Measurements from ENCODE around the gene LYPD6B. TPM values are rescaled to one million over a fixed set of nuclear protein-coding genes. Genes with fewer than 3 reads are reported as not detected.

LYPD6B gene
- total RNA-seq, 1 donor from 2014 or later = not detected

DNA sequence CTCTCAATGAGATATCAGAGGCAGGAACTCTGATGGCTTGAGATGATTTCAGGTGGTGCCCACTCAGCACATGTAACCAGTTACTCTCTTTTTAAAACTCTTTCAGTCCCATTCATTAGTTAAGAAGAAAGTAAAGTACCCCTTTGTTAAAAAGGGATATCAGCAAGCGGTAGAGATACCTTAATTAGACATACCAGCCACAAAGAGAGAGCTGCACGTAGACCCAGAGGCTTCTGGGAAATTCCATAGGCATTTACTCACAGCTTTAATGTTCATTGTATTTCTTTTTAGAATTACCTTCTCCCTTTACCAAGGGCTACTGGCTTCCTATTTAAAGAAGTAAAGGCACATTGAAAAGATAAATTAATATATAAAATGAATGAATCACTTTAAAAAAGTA, 63.3 kb downstream of the LYPD6B start:
- no peak overlapping the region for H3K27ac ChIP-seq (replicated peaks)
- no peak for DNase-seq
- TF ChIP-seq, protein P1, sequence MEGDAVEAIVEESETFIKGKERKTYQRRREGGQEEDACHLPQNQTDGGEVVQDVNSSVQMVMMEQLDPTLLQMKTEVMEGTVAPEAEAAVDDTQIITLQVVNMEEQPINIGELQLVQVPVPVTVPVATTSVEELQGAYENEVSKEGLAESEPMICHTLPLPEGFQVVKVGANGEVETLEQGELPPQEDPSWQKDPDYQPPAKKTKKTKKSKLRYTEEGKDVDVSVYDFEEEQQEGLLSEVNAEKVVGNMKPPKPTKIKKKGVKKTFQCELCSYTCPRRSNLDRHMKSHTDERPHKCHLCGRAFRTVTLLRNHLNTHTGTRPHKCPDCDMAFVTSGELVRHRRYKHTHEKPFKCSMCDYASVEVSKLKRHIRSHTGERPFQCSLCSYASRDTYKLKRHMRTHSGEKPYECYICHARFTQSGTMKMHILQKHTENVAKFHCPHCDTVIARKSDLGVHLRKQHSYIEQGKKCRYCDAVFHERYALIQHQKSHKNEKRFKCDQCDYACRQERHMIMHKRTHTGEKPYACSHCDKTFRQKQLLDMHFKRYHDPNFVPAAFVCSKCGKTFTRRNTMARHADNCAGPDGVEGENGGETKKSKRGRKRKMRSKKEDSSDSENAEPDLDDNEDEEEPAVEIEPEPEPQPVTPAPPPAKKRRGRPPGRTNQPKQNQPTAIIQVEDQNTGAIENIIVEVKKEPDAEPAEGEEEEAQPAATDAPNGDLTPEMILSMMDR (IDR thresholded peaks at IDR 0.05; ENCODE audit: borderline replicate concordance) = no peak
- H3K27me3 ChIP-seq (ENCODE audit: low read depth) = no peaks in the 10 kb centered on the region
- H3K4me3 ChIP-seq = no peak overlapping the region
- H3K4me1 ChIP-seq = no peaks in the 10 kb centered on the region
- H3K36me3 ChIP-seq = no peaks in the 10 kb centered on the region
- peaks cover 13% of the 10 kb centered on the region for H3K9me3 ChIP-seq (replicated peaks)
- intact Hi-C loops (cut with micrococcal nuclease) = no loop called here

DNA sequence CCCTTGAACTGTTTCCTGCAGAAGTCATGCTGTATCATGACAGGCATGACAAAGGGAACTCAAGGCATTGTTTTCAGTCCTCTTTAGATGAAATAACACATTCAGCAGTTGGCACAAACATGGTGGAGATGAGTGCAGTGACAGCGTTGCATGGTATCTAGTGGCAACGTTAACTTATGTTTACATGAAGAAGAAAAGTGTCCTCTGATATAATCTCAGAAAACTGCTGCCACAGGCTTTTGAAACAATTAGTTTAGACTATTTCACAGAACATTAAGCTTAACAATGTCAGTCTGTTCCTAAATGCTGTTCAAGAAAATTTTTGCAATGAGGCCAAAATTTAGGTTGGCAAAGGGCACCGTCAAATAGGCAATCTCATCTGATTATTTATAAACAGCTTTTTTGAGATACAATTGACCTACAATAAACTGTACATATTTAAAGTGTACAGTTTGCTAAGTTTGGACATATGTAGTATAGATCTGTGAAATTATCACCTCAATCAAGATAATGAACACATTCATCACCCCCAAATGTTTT, 64.7 kb downstream of the LYPD6B start:
- H3K27me3 ChIP-seq (ENCODE audit: low read depth) = no peaks in the 10 kb centered on the region
- peaks cover 13% of the 10 kb centered on the region for H3K9me3 ChIP-seq (replicated peaks)
- no peaks in the 10 kb centered on the region for H3K36me3 ChIP-seq
- no peak overlapping the region for H3K4me3 ChIP-seq
- intact Hi-C loops (cut with micrococcal nuclease) = no loop called here
- H3K27ac ChIP-seq (replicated peaks) = no peak overlapping the region
- no peak for DNase-seq
- TF ChIP-seq, protein P1 (IDR thresholded peaks at IDR 0.05; ENCODE audit: borderline replicate concordance) = no peak
- no peaks in the 10 kb centered on the region for H3K4me1 ChIP-seq

DNA sequence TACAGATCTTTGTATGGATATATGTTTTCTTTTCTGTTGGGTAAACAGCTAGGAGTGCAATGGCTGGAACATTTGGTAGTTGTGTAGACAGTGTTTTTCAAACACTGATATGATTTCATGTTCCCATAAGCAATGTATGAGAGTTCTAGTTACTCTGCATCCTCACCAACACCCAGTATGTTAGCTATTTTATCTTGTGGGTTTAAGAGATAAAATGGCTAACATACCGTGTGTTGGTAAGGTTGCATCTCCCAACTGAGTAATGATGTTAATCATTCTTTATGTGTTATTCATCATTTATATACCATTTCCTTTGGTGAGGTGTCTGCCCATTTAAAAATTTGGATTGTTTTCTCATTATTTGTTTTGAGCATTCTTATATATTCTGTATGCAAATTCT, 65.7 kb downstream of the LYPD6B start:
- TF ChIP-seq, protein P1 (IDR thresholded peaks at IDR 0.05; ENCODE audit: borderline replicate concordance) = no peak
- Histone ChIP-seq H3K36me3 (no peaks in the 10 kb centered on the region), H3K4me3 (no peak overlapping the region), H3K4me1 (no peaks in the 10 kb centered on the region), H3K27me3 (ENCODE audit: low read depth) (no peaks in the 10 kb centered on the region), H3K9me3 (replicated peaks) (peaks cover 13% of the 10 kb centered on the region), H3K27ac (replicated peaks) (no peak overlapping the region)
- no peak for DNase-seq
- intact Hi-C loops (cut with micrococcal nuclease) = no loop called here

DNA sequence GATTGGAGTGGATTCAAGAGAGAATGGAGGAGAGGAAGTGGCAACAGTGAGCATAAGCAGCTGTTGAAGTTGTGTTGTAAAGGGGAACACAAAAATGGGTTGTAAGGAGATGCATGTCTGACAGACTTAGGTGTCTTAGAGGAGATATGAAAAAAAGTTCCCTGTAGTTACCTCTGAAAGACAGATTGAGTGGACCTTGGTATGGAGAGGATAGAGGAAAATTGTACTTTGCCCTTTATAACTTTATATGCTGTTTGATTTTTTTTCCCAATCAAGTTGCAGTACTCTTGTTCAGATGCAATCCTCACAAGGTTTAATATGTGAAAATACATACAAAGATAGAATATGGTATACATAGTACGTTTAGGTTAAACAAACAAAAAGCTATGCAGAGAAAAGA, 73.6 kb downstream of the LYPD6B start:
- H3K4me1 ChIP-seq = no peaks in the 10 kb centered on the region
- no peak overlapping the region for H3K27ac ChIP-seq (replicated peaks)
- peaks cover 5% of the 10 kb centered on the region for H3K27me3 ChIP-seq (ENCODE audit: low read depth)
- TF ChIP-seq, protein P1 (IDR thresholded peaks at IDR 0.05; ENCODE audit: borderline replicate concordance) = no peak
- intact Hi-C loops (cut with micrococcal nuclease) = no loop called here
- H3K9me3 ChIP-seq (replicated peaks) = peaks cover 7% of the 10 kb centered on the region
- H3K4me3 ChIP-seq = no peak overlapping the region
- no peak for DNase-seq
- no peaks in the 10 kb centered on the region for H3K36me3 ChIP-seq

DNA sequence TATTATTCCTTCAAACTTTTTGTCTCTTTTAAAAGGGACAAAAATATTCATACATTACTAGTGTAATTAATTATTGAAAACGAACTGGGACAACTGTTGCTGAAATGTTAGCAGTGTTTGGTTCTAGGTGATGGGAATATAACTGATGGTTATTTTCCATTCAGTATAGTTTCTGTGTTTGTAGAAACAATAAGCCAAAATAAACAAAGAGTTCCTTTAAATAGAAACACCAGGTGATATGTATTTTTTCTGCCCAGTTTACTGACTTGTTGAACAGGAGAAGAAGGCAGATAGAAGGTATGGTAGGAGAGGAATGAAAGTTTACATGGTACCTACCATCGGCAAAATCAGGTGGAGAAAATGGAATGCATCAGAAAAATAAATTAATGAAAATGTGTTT, 74.2 kb downstream of the LYPD6B start:
- intact Hi-C loops (cut with micrococcal nuclease) = no loop called here
- Histone ChIP-seq H3K9me3 (replicated peaks) (peaks cover 7% of the 10 kb centered on the region), H3K4me3 (no peak overlapping the region), H3K27me3 (ENCODE audit: low read depth) (peaks cover 5% of the 10 kb centered on the region), H3K27ac (replicated peaks) (no peak overlapping the region), H3K4me1 (no peaks in the 10 kb centered on the region), H3K36me3 (no peaks in the 10 kb centered on the region)
- no peak for DNase-seq
- TF ChIP-seq, protein P1 (IDR thresholded peaks at IDR 0.05; ENCODE audit: borderline replicate concordance) = no peak

Measured in left ventricle myocardium inferior (tissue), 1 donor.